Transverse colon (tissue), 4 donors: Measurements from ENCODE around the gene SNX1. TPM values are rescaled to one million over a fixed set of nuclear protein-coding genes. Genes with fewer than 3 reads are reported as not detected.

ENCODE experiments used
- DNase-seq: peaks from one replicate; pipeline ENCODE4 v3.0.0-alpha.2; 2019
- H3K27ac ChIP-seq, 4 donors: fragments of 200-600 bp; sonication (generic); 2 replicates each; pipeline ENCODE4 v1.5.1; 2016 to 2018; ENCODE audit warnings: inconsistent platforms in 4 of 4
- H3K27me3 ChIP-seq: fragments of 200-600 bp; sonication (generic); 2 replicates; pipeline ENCODE4 v1.5.1; 2017; ENCODE audit warnings: inconsistent platforms
- H3K36me3 ChIP-seq, 4 donors: fragments of 200-600 bp; sonication (generic); 2 replicates each; pipeline ENCODE4 v1.5.1; 2017 to 2019; ENCODE audit warnings: inconsistent platforms in 4 of 4
- H3K4me1 ChIP-seq, 4 donors: fragments of 200-600 bp; sonication (generic); 2 replicates each; pipeline ENCODE4 v1.5.1; 2017 to 2020; ENCODE audit warnings: inconsistent platforms in 4 of 4
- H3K4me3 ChIP-seq, 4 donors: fragments of 200-600 bp; sonication (generic); 1 replicate in 1 of 4; 2 replicates in 3 of 4; pipeline versions ENCODE4 v1.5.1 to v1.6.1; 2017 to 2019; ENCODE audit warnings: inconsistent platforms in 4 of 4
- H3K9me3 ChIP-seq, 2 donors: fragments of 200-600 bp; sonication (generic); 2 replicates each; pipeline ENCODE4 v1.5.1; 2017 to 2019; ENCODE audit warnings: inconsistent platforms in 2 of 2
- CTCF ChIP-seq, 5 experiments: fragments of 200-600 bp in 3 of 5; fragments of 450-650 bp in 2 of 5; sonication (generic) in 3 of 5; IDR thresholded peaks; 1 replicate in 2 of 5; 2 replicates in 3 of 5; pipeline ENCODE4 v1.5.1; 2016 to 2017; ENCODE audit warnings: antibody characterized with exemption in 5 of 5, inconsistent platforms in 3 of 5, mild to moderate bottlenecking in 2 of 5, moderate library complexity in 1 of 5
- EP300 ChIP-seq: sonication (generic); formaldehyde crosslinking; IDR thresholded peaks from one replicate; pipeline ENCODE4 v1.6.1; 2017; ENCODE audit warnings: antibody characterized with exemption, low read depth
- POLR2A ChIP-seq: fragments of 450-650 bp; IDR thresholded peaks from one replicate; pipeline ENCODE4 v1.6.1; 2016; ENCODE audit warnings: antibody characterized with exemption, mild to moderate bottlenecking, moderate library complexity
- POLR2AphosphoS5 ChIP-seq, 3 donors: sonication (generic); formaldehyde crosslinking; IDR thresholded peaks; one replicate each; pipeline ENCODE4 v1.6.1; 2016; ENCODE audit warnings: antibody characterized with exemption in 3 of 3
- WGBS, 2 donors: methylation state at CpG; one replicate each; pipeline ENCODE4 v1.1.5; 2018; ENCODE audit warnings: low coverage in 1 of 2; 5-methylcytosine and 5-hydroxymethylcytosine counted together
- in situ Hi-C, 4 donors: fragments of 200-750 bp; cut with MboI; loops; one replicate each; pipeline versions ENCODE4 v1.15.0 to v1.15.1; 2017; ENCODE audit warnings: low sequenced_read_pairs in 3 of 4, low pct_ligation_motif_present in 1 of 4, low pct_unique_long_range_greater_than_20kb in 1 of 4
- intact Hi-C: fragments of 100-400 bp; cut with DNase I; formaldehyde crosslinking; loops from one replicate; pipeline ENCODE4 v1.15.1; 2023; ENCODE audit warnings: low total_unique reads
- total RNA-seq, 4 donors: library from RNA; depleted of rRNA; stranded (reverse); fragments of >200 nt; gene quantifications; one replicate each; pipeline ENCODE4 v1.1.0, GENCODE V29; 2016

Gene SNX1
- total RNA-seq, 4 donors from 2014 or later = 42.4 to 91.0 (median 65.4) TPM

GRCh38 chr15:64153480-64154367, 57.9 kb downstream of the SNX1 start:
- Histone ChIP-seq H3K4me3 (peak overlapping the region in 1 of 4 donors; percentile 8), H3K27me3 (peaks cover 26% of the 10 kb centered on the region), H3K4me1 (peaks cover 13 to 28% (median 24%) of the 10 kb centered on the region in 4 donors), H3K36me3 (peaks cover 0 to 33% (median 13%) of the 10 kb centered on the region in 4 donors), H3K9me3 (no peaks in the 10 kb centered on the region), H3K27ac (peak overlapping the region in 3 of 4 donors; percentile 6 to 27 (median 7))
- DNase-seq = peak; percentile 92
- in situ Hi-C loops = no loop called here
- WGBS, 2 donors = 0 to 22% methylated on average over 1 to 12 of the region's 12 CpGs
- intact Hi-C loops = no loop called here
- TF ChIP-seq CTCF (IDR thresholded peaks at IDR 0.05) (peak; percentile 92 to 99 (median 98)), POLR2AphosphoS5 (IDR thresholded peaks at IDR 0.05) (peak in 1 of 3 donors; percentile 45), EP300 (no peak), POLR2A (peak; percentile 18)

- Histone ChIP-seq H3K27me3 (peaks cover 23% of the 10 kb centered on the region), H3K4me3 (no peak overlapping the region), H3K36me3 (peaks cover 0 to 48% (median 24%) of the 10 kb centered on the region in 4 donors), H3K9me3 (no peaks in the 10 kb centered on the region), H3K27ac (no peak overlapping the region), H3K4me1 (peaks cover 18 to 43% (median 30%) of the 10 kb centered on the region in 4 donors)
- DNase-seq = no peak
- intact Hi-C loops (no loop called here), in situ Hi-C loops (no loop called here)
- 82 to 86% methylated on average over 3 to 15 of the region's 15 CpGs for WGBS, 2 donors
- TF ChIP-seq EP300 = no peak
- TF ChIP-seq POLR2A = no peak
- TF ChIP-seq CTCF (IDR thresholded peaks at IDR 0.05) = no peak
- TF ChIP-seq POLR2AphosphoS5 (IDR thresholded peaks at IDR 0.05) = no peak
These were observed 60.2 kb downstream of the SNX1 start for GRCh38 chr15:64155802-64156651.

GRCh38 chr15:64156652-64157331, 61.0 kb downstream of the SNX1 start:
- H3K4me1 ChIP-seq = peaks cover 21 to 43% (median 30%) of the 10 kb centered on the region in 4 donors
- intact Hi-C loops = no loop called here

More at GRCh38 chr15:64156652-64157331, 61.0 kb downstream of the SNX1 start:
- peaks cover 15% of the 10 kb centered on the region for H3K27me3 ChIP-seq
- TF ChIP-seq POLR2AphosphoS5 (IDR thresholded peaks at IDR 0.05) (no peak), CTCF (IDR thresholded peaks at IDR 0.05) (no peak), POLR2A (no peak), EP300 (no peak)
- no peaks in the 10 kb centered on the region for H3K9me3 ChIP-seq
- WGBS, 2 donors = 83 to 87% methylated on average over 3 to 16 of the region's 16 CpGs
- no peak for DNase-seq
- no peak overlapping the region for H3K4me3 ChIP-seq
- in situ Hi-C loops = no loop called here
- H3K36me3 ChIP-seq = peaks cover 0 to 48% (median 24%) of the 10 kb centered on the region in 4 donors
- no peak overlapping the region for H3K27ac ChIP-seq
